GM19324 (cell line): ENCODE results near the gene SLC39A7.

ENCODE experiments used
- ATAC-seq: cut with Tn5 transposase; IDR thresholded peaks from one replicate; pipeline ENCODE4 v1.9.1; 2021; ENCODE audit warnings: mild to moderate bottlenecking, moderate library complexity; ENCODE audit not compliant: unreplicated experiment, low FRiP score

SLC39A7 gene

GRCh38 chr6:33189164-33189563 is 11.5 kb upstream of the SLC39A7 start:
- no peak for ATAC-seq

- no peak for ATAC-seq
Measured at GRCh38 chr6:33189625-33190448, 10.8 kb upstream of the SLC39A7 start.

- ATAC-seq, result no peak
Measured at GRCh38 chr6:33190504-33191107, 10.1 kb upstream of the SLC39A7 start.

GRCh38 chr6:33191383-33192104 is 9.1 kb upstream of the SLC39A7 start:
- ATAC-seq, result no peak

- no peak for ATAC-seq
Measured at GRCh38 chr6:33192105-33192646, 8.5 kb upstream of the SLC39A7 start, which contains the start of gene COL11A2. COL11A2 (minus strand) TSS chr6:33192467; CDS start chr6:33192240, 227 bp downstream.

- ATAC-seq, result no peak
Measured at GRCh38 chr6:33192671-33193602, 7.7 kb upstream of the SLC39A7 start.

GRCh38 chr6:33193619-33194018 is 7.0 kb upstream of the SLC39A7 start:
- no peak for ATAC-seq

- no peak for ATAC-seq
Measured at GRCh38 chr6:33194431-33194979, 6.2 kb upstream of the SLC39A7 start.

- ATAC-seq, result no peak
Measured at GRCh38 chr6:33195304-33196165, 5.1 kb upstream of the SLC39A7 start.

- no peak for ATAC-seq
Measured at GRCh38 chr6:33197431-33198048, 3.1 kb upstream of the SLC39A7 start.

GRCh38 chr6:33198159-33198852 is 2.4 kb upstream of the SLC39A7 start:
- ATAC-seq, result no peak

GRCh38 chr6:33198853-33199436 is 1.7 kb upstream of the SLC39A7 start:
- ATAC-seq, result no peak

- peak; percentile 5 for ATAC-seq
Measured at GRCh38 chr6:33199687-33200218, 914 bp upstream of the SLC39A7 start.

GRCh38 chr6:33201147-33201545 is 479 bp downstream of the SLC39A7 start:
- ATAC-seq, result no peak

- ATAC-seq, result no peak
Measured at GRCh38 chr6:33201935-33202334, 1.3 kb downstream of the SLC39A7 start.

GRCh38 chr6:33202799-33203198 is 2.1 kb downstream of the SLC39A7 start:
- no peak for ATAC-seq
